ENCODE measurements around the gene UBE2K. TPM values are rescaled to one million over a fixed set of nuclear protein-coding genes. Genes with fewer than 3 reads are reported as not detected.

Gene UBE2K
- total and polyA plus RNA-seq, 10 of the 15 experiments (the other 5 are each of a cell fraction or from before 2014, with no cell fraction given) = 17.0 to 141 (median 75.5) TPM

DNA sequence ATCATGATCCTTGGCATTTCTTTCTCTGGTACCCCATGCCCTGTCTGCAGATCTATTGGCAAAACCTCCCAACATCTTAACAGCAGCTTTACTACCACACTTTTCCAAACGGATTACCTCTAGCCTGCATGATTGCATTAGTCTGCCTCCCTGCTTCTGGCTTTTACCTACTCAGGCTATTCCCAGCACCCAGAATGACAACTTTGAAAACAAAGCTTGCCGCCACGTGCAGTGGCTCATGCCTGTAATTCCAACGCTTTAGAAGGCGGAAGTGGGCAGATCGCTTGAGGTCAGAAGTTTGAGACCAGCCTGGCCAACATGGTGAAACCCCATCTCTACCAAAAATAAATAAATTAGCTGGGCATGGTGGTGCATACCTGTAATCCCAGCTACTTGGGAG, 60.2 kb downstream of the UBE2K start:
- H3K79me2 ChIP-seq (ENCODE audit: control insufficient read depth, insufficient read depth, low read length) = peaks cover 2% of the 10 kb centered on the region
- POLR2A ChIA-PET = interaction anchor here (0.5 to 0.6 kb wide), 2 partner anchors 8 to 71 kb away, joined by 3 read pairs; no protein-coding TSS in a partner anchor
- no peak overlapping the region for H3K4me2 ChIP-seq (ENCODE audit: control insufficient read depth, insufficient read depth)
- DNase-seq (ENCODE audit: low read depth, low spot score) (no peak), ATAC-seq (no peak), FAIRE-seq (no peak)
- RAD21 ChIA-PET (ENCODE audit: unreplicated experiment) = no interaction called here
- H3K4me1 ChIP-seq (ENCODE audit: control insufficient read depth, insufficient read depth, low read length) = peaks cover 24% of the 10 kb centered on the region
- no peaks in the 10 kb centered on the region for H3K27me3 ChIP-seq (replicated peaks in 1 of 2; ENCODE audit: control insufficient read depth in 2 of 2, insufficient read depth in 2 of 2, low read length in 1 of 2)
- intact Hi-C loops (cut with micrococcal nuclease; ENCODE audit: unreplicated experiment) (no loop called here), in situ Hi-C loops (cut with MboI) (no loop called here)
- peaks cover 7 to 14% of the 10 kb centered on the region in 2 experiments for H3K36me3 ChIP-seq (ENCODE audit: control insufficient read depth in 2 of 2, insufficient read depth in 2 of 2, low read length in 1 of 2)
- peaks cover 2% of the 10 kb centered on the region; the same call in 2 of the 3 replicates for H3K9me3 ChIP-seq (replicated peaks; ENCODE audit: control insufficient read depth, insufficient read depth, low read length)
- no peak overlapping the region for H3K27ac ChIP-seq (ENCODE audit: control insufficient read depth, insufficient read depth)
- H2AFZ ChIP-seq (ENCODE audit: control insufficient read depth, low read depth, low read length) = no peak overlapping the region
- no peak overlapping the region for H3K9ac ChIP-seq (ENCODE audit: control insufficient read depth, insufficient read depth, low read length)
- H4K20me1 ChIP-seq (ENCODE audit: control insufficient read depth, insufficient read depth) = no peaks in the 10 kb centered on the region
- TF ChIP-seq NFYB (IDR thresholded peaks at IDR 0.05; ENCODE audit: insufficient read depth, low read depth, low read length) = no peak
- no peak for TF ChIP-seq NBN (IDR thresholded peaks at IDR 0.05)
- no peak for TF ChIP-seq CBX3 (IDR thresholded peaks at IDR 0.05; ENCODE audit: borderline replicate concordance, low read depth)
- SMC1A ChIA-PET (ENCODE audit: uncharacterized antibody, unreplicated experiment) = interaction anchor here (1.3 to 2.3 kb wide), 2 partner anchors 10 to 13 kb away, joined by 3 to 15 read pairs; no protein-coding TSS in a partner anchor
- WGBS (ENCODE audit: insufficient coverage, insufficient replicate concordance, low lambda C conversion rate, missing lambda C conversion rate) = over 99% methylated on average over 6 of the region's 6 CpGs
- no TSS peak for BruUV-seq (replicated peaks)
- H3K4me3 ChIP-seq = no peak overlapping the region
- CTCF ChIA-PET = interaction anchor here (1.5 to 1.6 kb wide), 2 partner anchors 14 to 31 kb away, joined by 4 to 5 read pairs; no protein-coding TSS in a partner anchor

DNA sequence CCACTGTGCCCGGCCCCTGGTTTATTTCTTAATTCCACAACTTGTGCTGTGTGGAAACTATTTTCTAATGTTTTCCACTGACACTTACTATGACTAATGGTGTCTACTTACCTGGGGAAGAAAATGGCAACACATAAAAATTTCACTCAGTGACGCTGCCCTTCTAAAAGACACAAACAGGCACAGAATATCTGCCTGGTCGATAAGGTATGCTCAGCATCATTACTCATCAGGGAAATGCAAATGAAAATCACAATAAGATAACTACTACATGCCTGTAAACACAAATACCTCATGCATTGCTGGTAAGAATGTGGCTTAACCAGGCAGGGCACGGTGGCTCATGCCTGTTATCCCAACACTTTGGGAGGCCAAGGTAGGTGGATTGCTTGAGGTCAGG, 61.6 kb downstream of the UBE2K start:
- Histone ChIP-seq H3K9ac (ENCODE audit: control insufficient read depth, insufficient read depth, low read length) (no peak overlapping the region), H3K4me2 (ENCODE audit: control insufficient read depth, insufficient read depth) (peak overlapping the region; percentile 20; the same call in 1 of the 2 replicates), H3K9me3 (replicated peaks; ENCODE audit: control insufficient read depth, insufficient read depth, low read length) (peaks cover 2% of the 10 kb centered on the region; the same call in 2 of the 3 replicates), H3K27me3 (replicated peaks in 1 of 2; ENCODE audit: control insufficient read depth in 2 of 2, insufficient read depth in 2 of 2, low read length in 1 of 2) (no peaks in the 10 kb centered on the region), H2AFZ (ENCODE audit: control insufficient read depth, low read depth, low read length) (no peak overlapping the region), H3K27ac (ENCODE audit: control insufficient read depth, insufficient read depth) (no peak overlapping the region), H3K79me2 (ENCODE audit: control insufficient read depth, insufficient read depth, low read length) (peaks cover 2% of the 10 kb centered on the region; the same call in 1 of the 2 replicates), H3K36me3 (ENCODE audit: control insufficient read depth in 2 of 2, insufficient read depth in 2 of 2, low read length in 1 of 2) (peaks cover 7 to 14% of the 10 kb centered on the region in 2 experiments), H3K4me1 (ENCODE audit: control insufficient read depth, insufficient read depth, low read length) (peaks cover 18% of the 10 kb centered on the region), H4K20me1 (ENCODE audit: control insufficient read depth, insufficient read depth) (no peaks in the 10 kb centered on the region), H3K4me3 (no peak overlapping the region)
- intact Hi-C loops (cut with micrococcal nuclease; ENCODE audit: unreplicated experiment) = no loop called here
- in situ Hi-C loops (cut with MboI) = no loop called here
- ChIA-PET CTCF (interaction anchor here (0.8 to 1.1 kb wide), 2 partner anchors 49 to 68 kb away, joined by 3 read pairs; no protein-coding TSS in a partner anchor), SMC1A (ENCODE audit: uncharacterized antibody, unreplicated experiment) (no interaction called here), POLR2A (interaction anchor here (0.7 kb wide), 2 partner anchors 13 to 104 kb away, joined by 4 to 6 read pairs; no protein-coding TSS in a partner anchor), RAD21 (ENCODE audit: unreplicated experiment) (no interaction called here)
- no peak for DNase-seq (ENCODE audit: low read depth, low spot score)
- BruUV-seq (replicated peaks) = no TSS peak
- ATAC-seq = no peak
- FAIRE-seq = no peak
- WGBS (ENCODE audit: insufficient coverage, insufficient replicate concordance, low lambda C conversion rate, missing lambda C conversion rate) = 62% methylated on average over 4 of the region's 4 CpGs
- TF ChIP-seq SUPT20H (IDR thresholded peaks at IDR 0.05; ENCODE audit: borderline replicate concordance, control insufficient read depth, low read depth, low read length) = no peak
- TF ChIP-seq TCF3 (IDR thresholded peaks at IDR 0.05; ENCODE audit: borderline replicate concordance, insufficient read depth, low read depth, low read length) = no peak
- no peak for TF ChIP-seq BHLHE40 (IDR thresholded peaks at IDR 0.05; ENCODE audit: borderline replicate concordance in 1 of 2, low read depth in 2 of 2, low read length in 1 of 2)
- TF ChIP-seq TARDBP (IDR thresholded peaks at IDR 0.05; ENCODE audit: borderline replicate concordance) = no peak
- no peak for TF ChIP-seq YY1 (IDR thresholded peaks at IDR 0.05; ENCODE audit: low read depth, low read length)
- TF ChIP-seq IRF4 (IDR thresholded peaks at IDR 0.05; ENCODE audit: low read depth, low read length) = no peak
- no peak for TF ChIP-seq NBN (IDR thresholded peaks at IDR 0.05)
- TF ChIP-seq, protein P1, sequence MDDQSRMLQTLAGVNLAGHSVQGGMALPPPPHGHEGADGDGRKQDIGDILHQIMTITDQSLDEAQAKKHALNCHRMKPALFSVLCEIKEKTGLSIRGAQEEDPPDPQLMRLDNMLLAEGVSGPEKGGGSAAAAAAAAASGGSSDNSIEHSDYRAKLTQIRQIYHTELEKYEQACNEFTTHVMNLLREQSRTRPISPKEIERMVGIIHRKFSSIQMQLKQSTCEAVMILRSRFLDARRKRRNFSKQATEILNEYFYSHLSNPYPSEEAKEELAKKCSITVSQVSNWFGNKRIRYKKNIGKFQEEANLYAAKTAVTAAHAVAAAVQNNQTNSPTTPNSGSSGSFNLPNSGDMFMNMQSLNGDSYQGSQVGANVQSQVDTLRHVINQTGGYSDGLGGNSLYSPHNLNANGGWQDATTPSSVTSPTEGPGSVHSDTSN (IDR thresholded peaks at IDR 0.05; ENCODE audit: insufficient replicate concordance, low read depth, low read length) = no peak
- TF ChIP-seq SIN3A (IDR thresholded peaks at IDR 0.05; ENCODE audit: low read depth, low read length) = no peak
- no peak for TF ChIP-seq CHD4 (IDR thresholded peaks at IDR 0.05)
- no peak for TF ChIP-seq TCF12 (IDR thresholded peaks at IDR 0.05; ENCODE audit: low read depth, low read length)
- TF ChIP-seq CBX3 (IDR thresholded peaks at IDR 0.05; ENCODE audit: borderline replicate concordance, low read depth) = no peak
- TF ChIP-seq, protein P2, sequence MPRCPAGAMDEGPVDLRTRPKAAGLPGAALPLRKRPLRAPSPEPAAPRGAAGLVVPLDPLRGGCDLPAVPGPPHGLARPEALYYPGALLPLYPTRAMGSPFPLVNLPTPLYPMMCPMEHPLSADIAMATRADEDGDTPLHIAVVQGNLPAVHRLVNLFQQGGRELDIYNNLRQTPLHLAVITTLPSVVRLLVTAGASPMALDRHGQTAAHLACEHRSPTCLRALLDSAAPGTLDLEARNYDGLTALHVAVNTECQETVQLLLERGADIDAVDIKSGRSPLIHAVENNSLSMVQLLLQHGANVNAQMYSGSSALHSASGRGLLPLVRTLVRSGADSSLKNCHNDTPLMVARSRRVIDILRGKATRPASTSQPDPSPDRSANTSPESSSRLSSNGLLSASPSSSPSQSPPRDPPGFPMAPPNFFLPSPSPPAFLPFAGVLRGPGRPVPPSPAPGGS (IDR thresholded peaks at IDR 0.05; ENCODE audit: borderline replicate concordance, insufficient read depth, low read depth, low read length, poor library complexity, severe bottlenecking) = no peak
